GM18861 (cell line): ENCODE data around the gene QRICH1.

Experiments used
- ATAC-seq: cut with Tn5 transposase; IDR thresholded peaks from one replicate; pipeline ENCODE4 v1.9.1; 2021; ENCODE audit not compliant: unreplicated experiment

Gene QRICH1

GRCh38 chr3:49035281-49035680 lies 58.6 kb downstream of the QRICH1 start:
- ATAC-seq = no peak

- no peak for ATAC-seq
Observed at GRCh38 chr3:49034650-49035049, 59.2 kb downstream of the QRICH1 start.

GRCh38 chr3:49032646-49033304 lies 61.1 kb downstream of the QRICH1 start:
- no peak for ATAC-seq

- ATAC-seq = no peak
Observed at GRCh38 chr3:49030321-49030720, 63.5 kb downstream of the QRICH1 start.

GRCh38 chr3:49029563-49029884 lies 64.3 kb downstream of the QRICH1 start:
- no peak for ATAC-seq

- peak; percentile 78 for ATAC-seq
Observed at GRCh38 chr3:49028673-49029562, 65.0 kb downstream of the QRICH1 start, which contains the start of gene IMPDH2. TSS of gene IMPDH2 (minus strand) at chr3:49029398. CDS start at chr3:49029350, 48 bp downstream.

- no peak for ATAC-seq
Observed at GRCh38 chr3:49028298-49028672, 65.6 kb downstream of the QRICH1 start.

- no peak for ATAC-seq
Observed at GRCh38 chr3:49027634-49028033, 66.2 kb downstream of the QRICH1 start.

- ATAC-seq = no peak
Observed at GRCh38 chr3:49026536-49026935, 67.3 kb downstream of the QRICH1 start.

GRCh38 chr3:49025793-49026520 lies 67.9 kb downstream of the QRICH1 start:
- ATAC-seq = no peak

- ATAC-seq = no peak
Observed at GRCh38 chr3:49025005-49025792, 68.7 kb downstream of the QRICH1 start.

GRCh38 chr3:49024449-49024848 lies 69.4 kb downstream of the QRICH1 start:
- ATAC-seq = no peak

- no peak for ATAC-seq
Observed at GRCh38 chr3:49023775-49024174, 70.1 kb downstream of the QRICH1 start.

GRCh38 chr3:49022688-49023171 lies 71.1 kb downstream of the QRICH1 start:
- no peak for ATAC-seq

GRCh38 chr3:49021813-49022687 lies 71.8 kb downstream of the QRICH1 start, which contains the start of gene NDUFAF3:
TSS of gene NDUFAF3 (plus strand) at chr3:49022121. CDS start at chr3:49022145, 24 bp downstream.
- ATAC-seq = peak; percentile 44

GRCh38 chr3:49021213-49021812 lies 72.6 kb downstream of the QRICH1 start:
- peak; percentile 37 for ATAC-seq

GRCh38 chr3:49020330-49021212 lies 73.3 kb downstream of the QRICH1 start:
- ATAC-seq = no peak

- ATAC-seq = no peak
Observed at GRCh38 chr3:49019941-49020329, 73.9 kb downstream of the QRICH1 start.
